GM19395 (cell line): Measurements from ENCODE around the gene WT1.

ENCODE experiments used
- ATAC-seq: cut with Tn5 transposase; IDR thresholded peaks from one replicate; pipeline ENCODE4 v1.9.1; 2021; ENCODE audit warnings: mild to moderate bottlenecking, moderate library complexity; ENCODE audit not compliant: unreplicated experiment

WT1 gene

GRCh38 chr11:32340181-32340580, 95.2 kb downstream of the WT1 start:
- ATAC-seq = no peak
